Measurements from ENCODE around the gene IFIT3.
"Not testable (repeated sequence)": the region's sequence is repeated elsewhere in the genome, so short reads cannot be mapped to it uniquely, and the experiment has no call there.

- TF ChIP-seq EZH2phosphoT487 (IDR thresholded peaks at IDR 0.05; ENCODE audit: insufficient read depth, low read depth); EZH2 (IDR thresholded peaks at IDR 0.05; ENCODE audit: insufficient read depth, poor library complexity, severe bottlenecking): not testable (repeated sequence)
Measured at GRCh38 chr10:89285303-89285702, 42.5 kb upstream of the IFIT3 start.
